IPS DF 4.7 (cell line): Measurements from ENCODE around the gene TNS4.

Source experiments
- DNase-seq: peaks from one replicate; pipeline ENCODE4 v3.0.0-alpha.2; 2013; ENCODE audit warnings: low spot score; ENCODE audit errors: extremely low read depth

The TNS4 gene

GRCh38 chr17:40473573-40474365 is 27.7 kb downstream of the TNS4 start:
- no peak for DNase-seq

- no peak for DNase-seq
These were observed 28.5 kb downstream of the TNS4 start for GRCh38 chr17:40472733-40473452.

GRCh38 chr17:40471846-40472732 is 29.3 kb downstream of the TNS4 start:
- no peak for DNase-seq

- no peak for DNase-seq
These were observed 30.2 kb downstream of the TNS4 start for GRCh38 chr17:40470932-40471828.

- DNase-seq = no peak
These were observed 31.4 kb downstream of the TNS4 start for GRCh38 chr17:40469805-40470675.

- no peak for DNase-seq
These were observed 32.9 kb downstream of the TNS4 start for GRCh38 chr17:40468560-40468959.

- no peak for DNase-seq
These were observed 34.0 kb downstream of the TNS4 start for GRCh38 chr17:40467281-40467867.

GRCh38 chr17:40466298-40466971 is 35.0 kb downstream of the TNS4 start:
- DNase-seq = no peak

- DNase-seq = no peak
These were observed 37.0 kb downstream of the TNS4 start for GRCh38 chr17:40464392-40464855.

- DNase-seq = no peak
These were observed 38.3 kb downstream of the TNS4 start for GRCh38 chr17:40463122-40463550.

- DNase-seq = no peak
These were observed 38.9 kb downstream of the TNS4 start for GRCh38 chr17:40462343-40463121.

GRCh38 chr17:40461732-40462342 is 39.6 kb downstream of the TNS4 start:
- DNase-seq = no peak

GRCh38 chr17:40460968-40461731 is 40.3 kb downstream of the TNS4 start:
- no peak for DNase-seq

- DNase-seq = no peak
These were observed 40.8 kb downstream of the TNS4 start for GRCh38 chr17:40460604-40460967.

GRCh38 chr17:40459636-40460603 is 41.5 kb downstream of the TNS4 start:
- no peak for DNase-seq
